ENCODE measurements around the gene MALL.

DNA sequence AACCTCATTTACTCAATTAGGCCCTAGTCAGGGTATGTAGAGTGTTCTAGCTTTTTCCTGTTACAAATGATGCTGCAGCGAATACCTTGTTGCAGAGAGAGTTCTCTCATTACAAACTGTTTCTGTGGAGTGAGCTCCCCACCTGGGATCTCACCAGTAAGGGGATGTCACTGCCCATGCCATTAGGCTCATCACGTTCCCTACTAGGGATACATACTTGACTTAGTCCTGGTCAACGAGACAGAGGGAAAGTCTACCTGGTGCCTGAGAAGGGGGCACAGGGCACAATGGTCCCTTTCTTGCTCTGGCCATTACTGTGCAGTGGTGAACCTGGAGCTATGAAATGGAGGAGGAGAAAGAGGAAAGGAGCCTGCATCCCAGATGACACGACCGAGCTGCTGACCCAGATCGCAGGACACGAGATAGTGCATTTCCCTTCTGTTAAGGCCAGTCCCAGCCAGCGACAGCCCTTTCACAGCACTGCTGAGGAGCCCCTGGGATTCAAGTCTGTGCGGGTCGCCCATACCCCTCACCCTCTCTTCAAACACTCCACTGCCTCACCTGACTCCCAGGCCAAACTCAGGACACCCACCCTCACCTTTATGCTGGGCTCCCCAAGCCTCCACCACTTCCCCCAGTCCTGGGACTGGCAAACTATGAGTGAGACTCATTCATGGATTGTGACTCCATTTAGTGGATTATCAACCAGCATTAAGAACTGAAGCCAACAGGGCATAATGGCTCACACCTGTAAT, 16.0 kb downstream of the MALL start:
- TF ChIP-seq ZNF331 (CRISPR knock-in tag; IDR thresholded peaks at IDR 0.05; ENCODE audit: low read depth) (no peak), EZH2 (IDR thresholded peaks at IDR 0.05; ENCODE audit: low read depth, unreplicated experiment) (no peak)

All from GM23338 (cell line).